Osteoblast (primary cell): ENCODE data around the gene SHROOM1. TPM values are rescaled to one million over a fixed set of nuclear protein-coding genes. Genes with fewer than 3 reads are reported as not detected.
A peak's percentile ranks its signal among the peaks of the same experiment; 100 is the strongest.

ENCODE experiments used
- DNase-seq: peaks from one replicate; pipeline ENCODE4 v3.0.0; 2011; ENCODE audit warnings: low spot score, mixed read lengths; ENCODE audit not compliant: insufficient read length; ENCODE audit errors: missing footprints
- H2AFZ ChIP-seq: 2 replicates; pipeline ENCODE4 v1.6.0; 2011; ENCODE audit warnings: mild to moderate bottlenecking, low read length
- H3K27ac ChIP-seq: 2 replicates; pipeline ENCODE4 v1.5.1; 2011; ENCODE audit warnings: mild to moderate bottlenecking, low read depth, low read length, moderate library complexity
- H3K27me3 ChIP-seq: 2 replicates; pipeline ENCODE4 v1.6.0; 2012; ENCODE audit warnings: mild to moderate bottlenecking, control low read depth, inconsistent platforms, low read length, moderate library complexity; ENCODE audit not compliant: insufficient read depth
- H3K36me3 ChIP-seq: 2 replicates; pipeline ENCODE4 v1.5.1; 2011; ENCODE audit warnings: mild to moderate bottlenecking, low read length, control low read depth, moderate library complexity; ENCODE audit not compliant: insufficient read depth
- H3K4me1 ChIP-seq: 2 replicates; pipeline ENCODE4 v1.5.1; 2011; ENCODE audit warnings: mild to moderate bottlenecking, low read length, control low read depth, moderate library complexity; ENCODE audit not compliant: insufficient read depth
- H3K4me2 ChIP-seq: 2 replicates; pipeline ENCODE4 v1.6.0; 2011; ENCODE audit warnings: mild to moderate bottlenecking, low read length; ENCODE audit not compliant: insufficient read depth
- H3K4me3 ChIP-seq: fragments of 200-600 bp; sonication (generic); 3 replicates; pipeline ENCODE4 v1.5.1; 2012; ENCODE audit warnings: mild to moderate bottlenecking, low read length, inconsistent platforms; ENCODE audit not compliant: insufficient read depth
- H3K79me2 ChIP-seq: 2 replicates; pipeline ENCODE4 v1.6.0; 2012; ENCODE audit warnings: mild to moderate bottlenecking, low read length, control low read depth, inconsistent platforms; ENCODE audit not compliant: insufficient read depth
- H3K9me3 ChIP-seq: 2 replicates; pipeline ENCODE4 v1.5.1; 2011; ENCODE audit warnings: low read depth, low read length, control low read depth
- H4K20me1 ChIP-seq: 2 replicates; pipeline ENCODE4 v1.6.0; 2012; ENCODE audit warnings: mild to moderate bottlenecking, low read length, control low read depth; ENCODE audit not compliant: insufficient read depth
- CTCF ChIP-seq: IDR thresholded peaks from 2 replicates; pipeline ENCODE4 v1.5.1; 2011; ENCODE audit warnings: mild to moderate bottlenecking, low read depth, low read length, moderate library complexity; ENCODE audit errors: extremely low read depth
- total RNA-seq: library from RNA; depleted of rRNA; stranded (reverse); fragments of >200 nt; gene quantifications from 2 replicates; pipeline ENCODE4 v1.2.3, GENCODE V29; 2012

The SHROOM1 gene
- total RNA-seq, 1 donor = 4.7 TPM

- no peaks in the 10 kb centered on the region for H3K36me3 ChIP-seq
- DNase-seq = no peak
- H3K27ac ChIP-seq = no peak overlapping the region
- peak overlapping the region; percentile 80 for H3K4me2 ChIP-seq
- H3K4me3 ChIP-seq = peak overlapping the region; percentile 79
- no peak for TF ChIP-seq CTCF
- peaks cover 30% of the 10 kb centered on the region for H3K79me2 ChIP-seq
- H3K4me1 ChIP-seq = peaks cover 20% of the 10 kb centered on the region
- no peaks in the 10 kb centered on the region for H3K27me3 ChIP-seq
- peaks cover 16% of the 10 kb centered on the region for H4K20me1 ChIP-seq
- no peaks in the 10 kb centered on the region for H3K9me3 ChIP-seq
- H2AFZ ChIP-seq = peak overlapping the region; percentile 84
Observed at GRCh38 chr5:132778129-132778528, 52.3 kb downstream of the SHROOM1 start.

- Histone ChIP-seq H3K27me3 (no peaks in the 10 kb centered on the region), H3K4me1 (peaks cover 16% of the 10 kb centered on the region), H3K79me2 (peaks cover 37% of the 10 kb centered on the region), H3K9me3 (no peaks in the 10 kb centered on the region), H3K4me3 (peak within 1 kb of the TSS; percentile 79), H3K36me3 (no peaks in the 10 kb centered on the region), H3K27ac (no peak within 1 kb of the TSS), H3K4me2 (peak within 1 kb of the TSS; percentile 85), H2AFZ (peak within 1 kb of the TSS; percentile 84), H4K20me1 (peaks cover 19% of the 10 kb centered on the region)
- TF ChIP-seq CTCF = no peak
- peak; percentile 97 for DNase-seq
Observed at GRCh38 chr5:132777209-132778069, 53.0 kb downstream of the SHROOM1 start, which contains the start of gene SEPTIN8. Gene SEPTIN8 (minus strand): TSS chr5:132777239. CDS start chr5:132777137, 102 bp downstream.

GRCh38 chr5:132776938-132777208 lies 53.6 kb downstream of the SHROOM1 start:
- Histone ChIP-seq H3K27ac (no peak overlapping the region), H3K9me3 (no peaks in the 10 kb centered on the region), H3K79me2 (peaks cover 43% of the 10 kb centered on the region), H3K36me3 (no peaks in the 10 kb centered on the region), H2AFZ (no peak overlapping the region), H4K20me1 (peaks cover 24% of the 10 kb centered on the region), H3K4me2 (peak overlapping the region; percentile 85), H3K27me3 (no peaks in the 10 kb centered on the region), H3K4me1 (peaks cover 14% of the 10 kb centered on the region), H3K4me3 (peak overlapping the region; percentile 79)
- no peak for DNase-seq
- no peak for TF ChIP-seq CTCF

GRCh38 chr5:132776131-132776937 lies 54.1 kb downstream of the SHROOM1 start:
- H2AFZ ChIP-seq = peak overlapping the region; percentile 73
- H3K4me1 ChIP-seq = peaks cover 16% of the 10 kb centered on the region
- H3K79me2 ChIP-seq = peaks cover 45% of the 10 kb centered on the region
- no peaks in the 10 kb centered on the region for H3K36me3 ChIP-seq
- no peak for DNase-seq
- no peaks in the 10 kb centered on the region for H3K27me3 ChIP-seq
- H3K27ac ChIP-seq = no peak overlapping the region
- H4K20me1 ChIP-seq = peaks cover 26% of the 10 kb centered on the region
- no peak for TF ChIP-seq CTCF
- H3K9me3 ChIP-seq = no peaks in the 10 kb centered on the region
- H3K4me2 ChIP-seq = peak overlapping the region; percentile 85
- H3K4me3 ChIP-seq = peak overlapping the region; percentile 79
